ENCODE measurements around the gene GABBR2.

GABBR2 gene

GRCh38 chr9:98335661-98336060, 373.1 kb downstream of the GABBR2 start:
- Histone ChIP-seq H3K18ac (ENCODE audit: low read length) (no peak overlapping the region), H3K4me1 (ENCODE audit: control insufficient read depth in 1 of 2, insufficient read depth in 2 of 2, low read length in 2 of 2) (no peaks in the 10 kb centered on the region), H3K23ac (ENCODE audit: low read length) (no peak overlapping the region), H2BK120ac (ENCODE audit: insufficient read depth, low read length, poor library complexity) (no peak overlapping the region), H3K27ac (ENCODE audit: low read depth, low read length) (no peak overlapping the region), H3K4me2 (ENCODE audit: low read length) (no peak overlapping the region), H3K4ac (ENCODE audit: low read depth, low read length) (no peak overlapping the region), H3K9ac (ENCODE audit: low read length) (no peak overlapping the region), H3K27me3 (ENCODE audit: insufficient read depth, low read length) (no peaks in the 10 kb centered on the region), H3K14ac (ENCODE audit: low read length) (no peak overlapping the region), H3K4me3 (ENCODE audit: low read depth, low read length) (no peak overlapping the region), H4K12ac (ENCODE audit: low read depth, low read length) (no peak overlapping the region), H2AFZ (ENCODE audit: insufficient read depth, low read length, poor library complexity) (no peak overlapping the region), H3K36me3 (ENCODE audit: control insufficient read depth in 1 of 2, insufficient read depth in 2 of 2, low read length in 2 of 2) (no peaks in the 10 kb centered on the region), H3K9me3 (ENCODE audit: insufficient read depth, low read depth, low read length) (no peaks in the 10 kb centered on the region), H3K79me1 (ENCODE audit: low read length) (no peaks in the 10 kb centered on the region), H4K91ac (ENCODE audit: low read depth, low read length) (no peak overlapping the region), H2AK5ac (ENCODE audit: low read length) (no peak overlapping the region), H4K8ac (ENCODE audit: low read depth, low read length) (no peak overlapping the region), H3K79me2 (ENCODE audit: control insufficient read depth, insufficient read depth, low read length, poor library complexity) (no peaks in the 10 kb centered on the region), H2BK12ac (ENCODE audit: low read length) (no peak overlapping the region), H2BK5ac (ENCODE audit: low read depth, low read length, poor library complexity) (no peak overlapping the region)
- WGBS (ENCODE audit: extremely low coverage, insufficient coverage, insufficient read length) = no CpG with 5 or more reads among the region's 2 CpGs
- no peak for DNase-seq

GRCh38 chr9:98334796-98335195, 373.9 kb downstream of the GABBR2 start:
- Histone ChIP-seq H2AK5ac (ENCODE audit: low read length) (no peak overlapping the region), H3K4ac (ENCODE audit: low read depth, low read length) (no peak overlapping the region), H3K9me3 (ENCODE audit: insufficient read depth, low read depth, low read length) (no peaks in the 10 kb centered on the region), H3K27ac (ENCODE audit: low read depth, low read length) (no peak overlapping the region), H4K91ac (ENCODE audit: low read depth, low read length) (no peak overlapping the region), H3K4me1 (ENCODE audit: control insufficient read depth in 1 of 2, insufficient read depth in 2 of 2, low read length in 2 of 2) (no peaks in the 10 kb centered on the region), H2AFZ (ENCODE audit: insufficient read depth, low read length, poor library complexity) (no peak overlapping the region), H3K4me3 (ENCODE audit: low read depth, low read length) (no peak overlapping the region), H2BK5ac (ENCODE audit: low read depth, low read length, poor library complexity) (no peak overlapping the region), H2BK12ac (ENCODE audit: low read length) (no peak overlapping the region), H2BK120ac (ENCODE audit: insufficient read depth, low read length, poor library complexity) (no peak overlapping the region), H3K27me3 (ENCODE audit: insufficient read depth, low read length) (no peaks in the 10 kb centered on the region), H3K36me3 (ENCODE audit: control insufficient read depth in 1 of 2, insufficient read depth in 2 of 2, low read length in 2 of 2) (no peaks in the 10 kb centered on the region), H4K8ac (ENCODE audit: low read depth, low read length) (no peak overlapping the region), H3K23ac (ENCODE audit: low read length) (no peak overlapping the region), H3K14ac (ENCODE audit: low read length) (no peak overlapping the region), H3K18ac (ENCODE audit: low read length) (no peak overlapping the region), H3K9ac (ENCODE audit: low read length) (no peak overlapping the region), H3K79me1 (ENCODE audit: low read length) (no peaks in the 10 kb centered on the region), H4K12ac (ENCODE audit: low read depth, low read length) (no peak overlapping the region), H3K4me2 (ENCODE audit: low read length) (no peak overlapping the region), H3K79me2 (ENCODE audit: control insufficient read depth, insufficient read depth, low read length, poor library complexity) (no peaks in the 10 kb centered on the region)
- no peak for DNase-seq
- WGBS (ENCODE audit: extremely low coverage, insufficient coverage, insufficient read length) = no CpG with 5 or more reads among the region's 3 CpGs

- Histone ChIP-seq H3K4me1 (ENCODE audit: control insufficient read depth in 1 of 2, insufficient read depth in 2 of 2, low read length in 2 of 2) (no peaks in the 10 kb centered on the region), H3K9ac (ENCODE audit: low read length) (no peak overlapping the region), H3K14ac (ENCODE audit: low read length) (no peak overlapping the region), H2BK120ac (ENCODE audit: insufficient read depth, low read length, poor library complexity) (no peak overlapping the region), H2BK12ac (ENCODE audit: low read length) (no peak overlapping the region), H3K79me2 (ENCODE audit: control insufficient read depth, insufficient read depth, low read length, poor library complexity) (no peaks in the 10 kb centered on the region), H4K8ac (ENCODE audit: low read depth, low read length) (no peak overlapping the region), H2AFZ (ENCODE audit: insufficient read depth, low read length, poor library complexity) (no peak overlapping the region), H4K12ac (ENCODE audit: low read depth, low read length) (no peak overlapping the region), H3K23ac (ENCODE audit: low read length) (no peak overlapping the region), H3K36me3 (ENCODE audit: control insufficient read depth in 1 of 2, insufficient read depth in 2 of 2, low read length in 2 of 2) (no peaks in the 10 kb centered on the region), H3K27ac (ENCODE audit: low read depth, low read length) (no peak overlapping the region), H3K4me3 (ENCODE audit: low read depth, low read length) (no peak overlapping the region), H3K79me1 (ENCODE audit: low read length) (no peaks in the 10 kb centered on the region), H4K91ac (ENCODE audit: low read depth, low read length) (no peak overlapping the region), H3K9me3 (ENCODE audit: insufficient read depth, low read depth, low read length) (no peaks in the 10 kb centered on the region), H3K27me3 (ENCODE audit: insufficient read depth, low read length) (no peaks in the 10 kb centered on the region), H3K4me2 (ENCODE audit: low read length) (no peak overlapping the region), H2AK5ac (ENCODE audit: low read length) (no peak overlapping the region), H3K4ac (ENCODE audit: low read depth, low read length) (no peak overlapping the region), H2BK5ac (ENCODE audit: low read depth, low read length, poor library complexity) (no peak overlapping the region), H3K18ac (ENCODE audit: low read length) (no peak overlapping the region)
- WGBS (ENCODE audit: extremely low coverage, insufficient coverage, insufficient read length) = no CpG with 5 or more reads among the region's 5 CpGs
- no peak for DNase-seq
Measured at GRCh38 chr9:98333703-98334582, 374.8 kb downstream of the GABBR2 start.

GRCh38 chr9:98332405-98332831, 376.3 kb downstream of the GABBR2 start:
- Histone ChIP-seq H3K18ac (ENCODE audit: low read length) (no peak overlapping the region), H3K27me3 (ENCODE audit: insufficient read depth, low read length) (no peaks in the 10 kb centered on the region)
- no CpG with 5 or more reads among the region's 8 CpGs for WGBS (ENCODE audit: extremely low coverage, insufficient coverage, insufficient read length)

More at GRCh38 chr9:98332405-98332831, 376.3 kb downstream of the GABBR2 start:
- H2BK5ac ChIP-seq (ENCODE audit: low read depth, low read length, poor library complexity) = no peak overlapping the region
- no peak overlapping the region for H4K8ac ChIP-seq (ENCODE audit: low read depth, low read length)
- no peak overlapping the region for H3K27ac ChIP-seq (ENCODE audit: low read depth, low read length)
- no peak overlapping the region for H4K91ac ChIP-seq (ENCODE audit: low read depth, low read length)
- H2BK12ac ChIP-seq (ENCODE audit: low read length) = no peak overlapping the region
- H3K9ac ChIP-seq (ENCODE audit: low read length) = no peak overlapping the region
- DNase-seq = no peak
- H3K23ac ChIP-seq (ENCODE audit: low read length) = no peak overlapping the region
- no peaks in the 10 kb centered on the region for H3K9me3 ChIP-seq (ENCODE audit: insufficient read depth, low read depth, low read length)
- H3K79me1 ChIP-seq (ENCODE audit: low read length) = no peaks in the 10 kb centered on the region
- H2BK120ac ChIP-seq (ENCODE audit: insufficient read depth, low read length, poor library complexity) = no peak overlapping the region
- H3K4ac ChIP-seq (ENCODE audit: low read depth, low read length) = no peak overlapping the region
- no peaks in the 10 kb centered on the region for H3K36me3 ChIP-seq (ENCODE audit: control insufficient read depth in 1 of 2, insufficient read depth in 2 of 2, low read length in 2 of 2)
- no peak overlapping the region for H3K4me3 ChIP-seq (ENCODE audit: low read depth, low read length)
- H3K4me2 ChIP-seq (ENCODE audit: low read length) = no peak overlapping the region
- H3K79me2 ChIP-seq (ENCODE audit: control insufficient read depth, insufficient read depth, low read length, poor library complexity) = no peaks in the 10 kb centered on the region
- H2AK5ac ChIP-seq (ENCODE audit: low read length) = no peak overlapping the region
- no peak overlapping the region for H4K12ac ChIP-seq (ENCODE audit: low read depth, low read length)
- no peak overlapping the region for H2AFZ ChIP-seq (ENCODE audit: insufficient read depth, low read length, poor library complexity)
- H3K14ac ChIP-seq (ENCODE audit: low read length) = no peak overlapping the region
- no peaks in the 10 kb centered on the region for H3K4me1 ChIP-seq (ENCODE audit: control insufficient read depth in 1 of 2, insufficient read depth in 2 of 2, low read length in 2 of 2)

Measured in trophoblast cell (in vitro differentiated cells and primary cell).